ENCODE results near the gene ZBED1.

- TF ChIP-seq EP300 (IDR thresholded peaks at IDR 0.05; ENCODE audit: borderline replicate concordance) (no peak), CREB1 (IDR thresholded peaks at IDR 0.05; ENCODE audit: low read depth) (no peak), TEAD4 (IDR thresholded peaks at IDR 0.05) (no peak), FOXM1 (IDR thresholded peaks at IDR 0.05; ENCODE audit: borderline replicate concordance, low read depth) (no peak), TCF12 (IDR thresholded peaks at IDR 0.05; ENCODE audit: low read depth) (no peak), NFIC (IDR thresholded peaks at IDR 0.05) (no peak), YY1 (IDR thresholded peaks at IDR 0.05; ENCODE audit: low read depth) (no peak), TAF1 (IDR thresholded peaks at IDR 0.05; ENCODE audit: low read depth) (no peak), EGR1 (IDR thresholded peaks at IDR 0.05) (no peak), RAD21 (IDR thresholded peaks at IDR 0.05; ENCODE audit: low read depth) (no peak), CEBPB (IDR thresholded peaks at IDR 0.05) (no peak), USF1 (IDR thresholded peaks at IDR 0.05) (no peak)
- TF ChIP-seq, protein P1, sequence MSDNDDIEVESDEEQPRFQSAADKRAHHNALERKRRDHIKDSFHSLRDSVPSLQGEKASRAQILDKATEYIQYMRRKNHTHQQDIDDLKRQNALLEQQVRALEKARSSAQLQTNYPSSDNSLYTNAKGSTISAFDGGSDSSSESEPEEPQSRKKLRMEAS (IDR thresholded peaks at IDR 0.05): no peak
- TF ChIP-seq, protein P2, sequence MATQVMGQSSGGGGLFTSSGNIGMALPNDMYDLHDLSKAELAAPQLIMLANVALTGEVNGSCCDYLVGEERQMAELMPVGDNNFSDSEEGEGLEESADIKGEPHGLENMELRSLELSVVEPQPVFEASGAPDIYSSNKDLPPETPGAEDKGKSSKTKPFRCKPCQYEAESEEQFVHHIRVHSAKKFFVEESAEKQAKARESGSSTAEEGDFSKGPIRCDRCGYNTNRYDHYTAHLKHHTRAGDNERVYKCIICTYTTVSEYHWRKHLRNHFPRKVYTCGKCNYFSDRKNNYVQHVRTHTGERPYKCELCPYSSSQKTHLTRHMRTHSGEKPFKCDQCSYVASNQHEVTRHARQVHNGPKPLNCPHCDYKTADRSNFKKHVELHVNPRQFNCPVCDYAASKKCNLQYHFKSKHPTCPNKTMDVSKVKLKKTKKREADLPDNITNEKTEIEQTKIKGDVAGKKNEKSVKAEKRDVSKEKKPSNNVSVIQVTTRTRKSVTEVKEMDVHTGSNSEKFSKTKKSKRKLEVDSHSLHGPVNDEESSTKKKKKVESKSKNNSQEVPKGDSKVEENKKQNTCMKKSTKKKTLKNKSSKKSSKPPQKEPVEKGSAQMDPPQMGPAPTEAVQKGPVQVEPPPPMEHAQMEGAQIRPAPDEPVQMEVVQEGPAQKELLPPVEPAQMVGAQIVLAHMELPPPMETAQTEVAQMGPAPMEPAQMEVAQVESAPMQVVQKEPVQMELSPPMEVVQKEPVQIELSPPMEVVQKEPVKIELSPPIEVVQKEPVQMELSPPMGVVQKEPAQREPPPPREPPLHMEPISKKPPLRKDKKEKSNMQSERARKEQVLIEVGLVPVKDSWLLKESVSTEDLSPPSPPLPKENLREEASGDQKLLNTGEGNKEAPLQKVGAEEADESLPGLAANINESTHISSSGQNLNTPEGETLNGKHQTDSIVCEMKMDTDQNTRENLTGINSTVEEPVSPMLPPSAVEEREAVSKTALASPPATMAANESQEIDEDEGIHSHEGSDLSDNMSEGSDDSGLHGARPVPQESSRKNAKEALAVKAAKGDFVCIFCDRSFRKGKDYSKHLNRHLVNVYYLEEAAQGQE (IDR thresholded peaks at IDR 0.05; ENCODE audit: low read depth): no peak
These were observed 15.8 kb downstream of the ZBED1 start for GRCh38 chrX:2484721-2485648.
